GM21737 (cell line): ENCODE data around the gene ZNHIT3.
"Not testable (repeated sequence)": the region's sequence is repeated elsewhere in the genome, so short reads cannot be mapped to it uniquely, and the experiment has no call there.

ENCODE experiments used
- ATAC-seq: cut with Tn5 transposase; IDR thresholded peaks from one replicate; pipeline ENCODE4 v1.9.1; 2021; ENCODE audit warnings: mild to moderate bottlenecking, moderate library complexity; ENCODE audit not compliant: unreplicated experiment

Gene ZNHIT3

GRCh38 chr17:36482611-36483504, 3.6 kb upstream of the ZNHIT3 start:
- ATAC-seq, result no peak

- ATAC-seq, result not testable (repeated sequence)
Measured at GRCh38 chr17:36484021-36484420, 2.5 kb upstream of the ZNHIT3 start.

GRCh38 chr17:36485027-36485426, 1.5 kb upstream of the ZNHIT3 start:
- no peak for ATAC-seq

DNA sequence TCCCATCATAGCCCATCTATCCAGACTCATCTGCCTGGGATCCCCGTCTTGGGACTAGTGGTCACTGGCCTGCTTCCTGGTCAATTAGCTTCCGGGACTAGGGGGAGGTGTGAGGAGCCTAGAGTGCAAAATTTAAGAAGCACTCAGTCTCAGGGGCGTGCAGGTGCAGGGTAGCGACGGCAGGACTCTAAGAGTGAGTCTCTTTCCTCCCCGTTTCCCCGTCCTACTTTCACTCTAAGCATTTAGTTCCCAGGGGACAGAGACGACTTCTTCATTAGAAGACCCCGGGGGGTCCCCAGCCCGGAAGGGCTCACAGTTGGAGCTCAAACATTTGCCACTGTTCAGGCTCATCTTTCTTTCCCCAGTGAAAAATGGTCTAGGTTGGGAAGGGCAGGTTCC, 677 bp upstream of the ZNHIT3 start:
- no peak for ATAC-seq

- ATAC-seq, result no peak
Measured at GRCh38 chr17:36493956-36494355, 7.5 kb downstream of the ZNHIT3 start.

DNA sequence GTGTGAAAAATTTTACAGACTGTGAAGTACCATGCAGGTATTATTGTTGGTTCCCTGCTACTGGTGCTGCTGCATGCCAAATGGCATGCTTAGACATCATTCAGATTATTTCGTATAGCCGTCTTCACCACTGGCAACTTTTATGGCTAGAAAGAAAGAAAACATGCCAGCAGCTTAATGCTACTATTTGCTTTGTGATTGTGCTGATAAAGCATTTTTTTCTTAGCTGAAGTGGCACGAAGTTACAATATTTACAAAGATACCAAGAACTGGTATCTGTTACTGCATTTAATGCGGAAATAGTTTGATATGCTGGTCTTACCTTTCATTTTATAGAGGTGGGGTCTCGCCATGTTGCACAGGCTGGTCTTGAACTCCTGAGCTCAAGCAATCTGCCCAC, 8.2 kb downstream of the ZNHIT3 start:
- ATAC-seq, result no peak

DNA sequence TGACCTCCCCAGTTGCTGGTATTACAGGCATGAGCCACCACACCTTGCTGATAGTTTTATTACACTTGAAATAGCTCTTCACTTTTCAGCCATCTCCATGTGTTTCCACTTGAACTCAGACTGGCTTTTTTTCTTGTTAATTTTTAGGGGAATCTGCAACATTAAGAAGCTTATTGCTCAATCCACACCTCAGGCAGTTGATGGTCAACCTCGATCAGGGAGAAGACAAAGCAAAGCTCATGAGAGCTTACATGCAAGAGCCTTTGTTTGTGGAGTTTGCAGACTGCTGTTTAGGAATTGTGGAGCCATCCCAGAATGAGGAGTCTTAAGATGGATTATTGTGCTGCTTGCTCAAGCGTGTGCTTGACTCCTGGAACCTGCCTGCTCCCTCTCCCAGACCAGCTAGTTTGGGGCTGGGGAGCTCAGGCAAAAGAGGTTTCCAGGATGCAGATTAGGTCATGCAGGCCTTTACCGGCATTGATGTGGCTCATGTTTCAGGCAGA, 8.6 kb downstream of the ZNHIT3 start:
- ATAC-seq, result no peak

DNA sequence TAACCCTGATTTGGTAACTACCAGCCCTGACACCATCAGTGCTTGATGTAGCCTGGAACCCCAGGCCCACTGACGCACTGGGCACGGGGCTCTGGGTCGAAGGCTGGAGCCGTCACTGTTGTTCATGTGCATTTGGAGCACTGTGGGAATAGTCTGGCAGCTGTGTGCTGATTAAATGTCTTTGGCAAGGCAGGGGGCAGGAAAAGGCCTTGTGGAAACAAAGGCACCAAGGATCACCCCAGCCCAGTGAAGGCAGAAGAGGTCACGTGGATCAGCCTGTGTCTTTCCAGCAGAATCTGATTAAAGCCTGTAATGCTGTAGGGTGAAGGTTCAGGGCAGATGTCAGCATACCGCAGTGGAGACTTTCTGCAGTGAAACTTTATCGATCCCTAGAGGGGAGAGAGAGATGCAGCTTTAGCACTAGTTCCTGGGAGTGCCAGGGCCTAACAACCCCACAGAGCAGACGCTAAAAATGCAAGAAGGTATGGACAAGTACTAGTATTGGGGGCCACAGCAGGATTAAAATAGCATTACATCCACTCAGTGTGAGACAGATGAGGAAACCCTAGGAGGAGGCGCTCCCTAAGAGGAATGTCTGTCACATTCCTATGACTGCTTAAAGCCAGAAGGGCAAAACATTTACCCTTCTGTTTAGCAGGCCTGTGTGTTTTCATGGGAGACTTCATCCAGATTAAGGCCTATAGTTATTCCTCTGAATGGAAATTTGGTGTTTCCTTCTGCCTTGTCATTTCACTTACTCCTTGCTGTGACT, 9.7 kb downstream of the ZNHIT3 start:
- ATAC-seq, result no peak

- ATAC-seq, result no peak
Measured at GRCh38 chr17:36498155-36498554, 11.7 kb downstream of the ZNHIT3 start.

- no peak for ATAC-seq
Measured at GRCh38 chr17:36498560-36499300, 12.2 kb downstream of the ZNHIT3 start.

GRCh38 chr17:36500745-36501225, 14.3 kb downstream of the ZNHIT3 start:
- no peak for ATAC-seq

- ATAC-seq, result no peak
Measured at GRCh38 chr17:36501351-36501750, 14.9 kb downstream of the ZNHIT3 start.

DNA sequence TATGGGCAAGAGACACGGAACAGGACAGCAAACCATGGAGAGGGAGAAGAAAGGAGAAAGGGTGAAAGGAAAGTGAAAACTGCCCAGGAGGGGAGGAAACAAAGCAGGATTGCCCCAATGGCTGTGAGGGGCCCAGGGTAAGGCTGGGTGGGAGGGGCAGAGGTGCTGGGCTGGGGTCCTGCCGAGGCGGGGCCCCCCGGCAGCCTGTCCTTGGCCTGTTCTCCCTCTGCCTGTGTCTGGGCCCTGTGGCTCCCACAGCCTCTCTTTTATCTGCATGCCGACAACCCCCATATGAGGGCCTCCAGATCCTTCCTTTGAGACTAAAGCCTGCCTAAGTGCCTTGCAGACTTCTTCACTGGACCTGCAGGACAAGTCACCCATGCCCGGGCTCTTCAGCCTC, 15.5 kb downstream of the ZNHIT3 start:
- ATAC-seq, result no peak

GRCh38 chr17:36503456-36504155, 17.1 kb downstream of the ZNHIT3 start:
- no peak for ATAC-seq

- no peak for ATAC-seq
Measured at GRCh38 chr17:36504156-36504545, 17.7 kb downstream of the ZNHIT3 start.

- no peak for ATAC-seq
Measured at GRCh38 chr17:36505171-36505570, 18.7 kb downstream of the ZNHIT3 start.

GRCh38 chr17:36506249-36506826, 19.9 kb downstream of the ZNHIT3 start:
- ATAC-seq, result no peak

- no peak for ATAC-seq
Measured at GRCh38 chr17:36506831-36507230, 20.4 kb downstream of the ZNHIT3 start.

DNA sequence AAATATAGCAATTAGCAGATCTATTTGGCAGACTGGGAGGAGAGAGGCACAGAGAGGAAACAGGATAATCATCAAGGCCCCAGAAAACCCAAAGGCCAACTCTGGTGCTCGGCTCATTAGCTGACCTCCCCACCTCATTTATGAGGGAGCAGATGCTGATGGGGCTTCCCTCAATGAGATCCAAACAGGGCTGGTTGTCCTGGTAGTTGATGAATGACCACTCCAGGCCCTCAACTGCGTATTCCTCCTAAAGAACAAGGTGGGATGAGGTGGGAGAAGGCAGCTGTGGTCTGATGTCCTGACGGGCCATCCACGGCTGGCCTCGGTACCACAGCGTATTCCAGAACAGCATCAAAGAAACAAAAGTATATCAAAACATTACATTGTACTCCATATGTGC, 20.8 kb downstream of the ZNHIT3 start:
- ATAC-seq, result no peak

GRCh38 chr17:36508439-36508838, 22.0 kb downstream of the ZNHIT3 start:
- not testable (repeated sequence) for ATAC-seq
